Body of pancreas (tissue), 4 donors: ENCODE measurements around the gene HRH4. TPM values are rescaled to one million over a fixed set of nuclear protein-coding genes. Genes with fewer than 3 reads are reported as not detected.

Experiments used
- ATAC-seq: fragments of 150-250 bp; one replicate; pipeline ENCODE4 v1.9.1; 2016
- DNase-seq, 4 donors: peaks; one replicate each; pipeline ENCODE4 v3.0.0-alpha.2; 2019
- H3K27ac ChIP-seq, 4 donors: fragments of 200-600 bp; sonication (generic); 1 replicate in 3 of 4; 2 replicates in 1 of 4; pipeline versions ENCODE4 v1.5.1 to v1.6.1; 2016 to 2019; ENCODE audit warnings: mild to moderate bottlenecking in 1 of 4, mixed read lengths in 1 of 4, moderate library complexity in 1 of 4
- H3K27me3 ChIP-seq, 2 donors: fragments of 200-600 bp; sonication (generic); one replicate each; pipeline ENCODE4 v1.6.0; 2016; ENCODE audit warnings: mild to moderate bottlenecking in 1 of 2
- H3K36me3 ChIP-seq, 2 donors: fragments of 200-600 bp; sonication (generic); replicated peaks in 1 of 2; 2 replicates each; pipeline ENCODE4 v1.5.1; 2016; ENCODE audit warnings: low read depth in 2 of 2; ENCODE audit not compliant: insufficient read depth in 1 of 2
- H3K4me1 ChIP-seq: fragments of 200-600 bp; sonication (generic); one replicate; pipeline ENCODE4 v1.6.0; 2016
- H3K4me3 ChIP-seq, 2 donors: fragments of 200-600 bp; sonication (generic); 1 replicate in 1 of 2; 2 replicates in 1 of 2; pipeline ENCODE4 v1.5.1; 2016 to 2019
- H3K9me3 ChIP-seq, 3 donors: fragments of 200-600 bp; sonication (generic); 1 replicate in 2 of 3; 2 replicates in 1 of 3; pipeline ENCODE4 v1.5.1; 2016
- POLR2A ChIP-seq, 3 donors: fragments of 450-650 bp; IDR thresholded peaks; one replicate each; pipeline ENCODE4 v1.6.1; 2016; ENCODE audit warnings: antibody characterized with exemption in 3 of 3, mild to moderate bottlenecking in 2 of 3
- WGBS, 2 donors: methylation state at CpG; one replicate each; pipeline ENCODE4 v1.1.5; 2017; 5-methylcytosine and 5-hydroxymethylcytosine counted together
- intact Hi-C: fragments of 100-400 bp; cut with DNase I; formaldehyde crosslinking; loops from one replicate; pipeline ENCODE4 v1.15.1; 2023
- total RNA-seq, 2 donors: library from RNA; depleted of rRNA; stranded (reverse); fragments of >200 nt; gene quantifications; one replicate each; pipeline ENCODE4 v1.1.0, GENCODE V29; 2016
- TF ChIP-seq, protein P1 (sequence below), 7 experiments: fragments of 450-650 bp in 4 of 7; fragments of 200-600 bp in 3 of 7; sonication (generic) in 3 of 7; IDR thresholded peaks; one replicate each; pipeline ENCODE4 v1.5.1; 2016 to 2019; ENCODE audit warnings: antibody characterized with exemption in 7 of 7

HRH4 gene
- total RNA-seq, 2 donors from 2014 or later = not detected

DNA sequence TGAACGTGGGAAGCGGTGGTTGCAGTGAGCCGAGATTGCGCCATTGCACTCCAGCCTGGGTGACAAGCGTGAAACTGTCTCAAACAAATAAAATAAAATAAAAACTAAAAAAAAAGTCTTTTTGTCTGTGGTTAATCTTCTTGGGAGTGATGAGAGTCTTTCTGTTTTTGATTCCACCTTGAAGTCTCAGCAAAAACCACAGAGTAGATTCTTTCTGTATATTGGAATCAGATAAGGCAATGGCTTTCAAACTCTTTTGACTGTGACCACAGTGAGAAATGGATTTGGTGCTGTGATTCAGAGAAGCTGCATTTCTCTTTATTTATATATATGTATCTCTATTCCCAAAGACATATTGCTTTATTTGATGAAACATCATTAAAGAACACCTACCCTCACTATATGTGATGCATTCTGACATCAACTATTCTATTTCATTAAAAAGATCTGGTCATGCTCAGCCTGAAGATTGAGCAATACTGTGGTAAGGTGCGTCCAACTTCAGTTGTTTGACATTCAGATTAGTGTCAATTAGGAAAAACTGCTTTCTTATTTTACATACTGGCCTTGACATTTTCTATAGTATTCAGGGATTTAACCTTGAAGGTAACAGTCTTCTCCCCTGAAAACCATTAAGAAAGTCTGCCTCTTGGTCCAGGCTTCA, 15.6 kb downstream of the HRH4 start:
- Histone ChIP-seq H3K4me1 (no peaks in the 10 kb centered on the region), H3K27ac (no peak overlapping the region), H3K27me3 (no peaks in the 10 kb centered on the region), H3K36me3 (no peaks in the 10 kb centered on the region), H3K4me3 (no peak overlapping the region), H3K9me3 (no peaks in the 10 kb centered on the region)
- 71 to 87% methylated on average over 6 of the region's 6 CpGs for WGBS, 2 donors
- DNase-seq (no peak), ATAC-seq (no peak)
- intact Hi-C loops = no loop called here
- TF ChIP-seq, protein P1, sequence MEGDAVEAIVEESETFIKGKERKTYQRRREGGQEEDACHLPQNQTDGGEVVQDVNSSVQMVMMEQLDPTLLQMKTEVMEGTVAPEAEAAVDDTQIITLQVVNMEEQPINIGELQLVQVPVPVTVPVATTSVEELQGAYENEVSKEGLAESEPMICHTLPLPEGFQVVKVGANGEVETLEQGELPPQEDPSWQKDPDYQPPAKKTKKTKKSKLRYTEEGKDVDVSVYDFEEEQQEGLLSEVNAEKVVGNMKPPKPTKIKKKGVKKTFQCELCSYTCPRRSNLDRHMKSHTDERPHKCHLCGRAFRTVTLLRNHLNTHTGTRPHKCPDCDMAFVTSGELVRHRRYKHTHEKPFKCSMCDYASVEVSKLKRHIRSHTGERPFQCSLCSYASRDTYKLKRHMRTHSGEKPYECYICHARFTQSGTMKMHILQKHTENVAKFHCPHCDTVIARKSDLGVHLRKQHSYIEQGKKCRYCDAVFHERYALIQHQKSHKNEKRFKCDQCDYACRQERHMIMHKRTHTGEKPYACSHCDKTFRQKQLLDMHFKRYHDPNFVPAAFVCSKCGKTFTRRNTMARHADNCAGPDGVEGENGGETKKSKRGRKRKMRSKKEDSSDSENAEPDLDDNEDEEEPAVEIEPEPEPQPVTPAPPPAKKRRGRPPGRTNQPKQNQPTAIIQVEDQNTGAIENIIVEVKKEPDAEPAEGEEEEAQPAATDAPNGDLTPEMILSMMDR (IDR thresholded peaks at IDR 0.05) = no peak
- TF ChIP-seq POLR2A (IDR thresholded peaks at IDR 0.05) = no peak

- Histone ChIP-seq H3K4me3 (no peak overlapping the region), H3K36me3 (no peaks in the 10 kb centered on the region), H3K27ac (no peak overlapping the region), H3K9me3 (no peaks in the 10 kb centered on the region), H3K27me3 (no peaks in the 10 kb centered on the region), H3K4me1 (no peaks in the 10 kb centered on the region)
- intact Hi-C loops = no loop called here
- WGBS, 2 donors = 70 to 86% methylated on average over 7 of the region's 7 CpGs
- ATAC-seq = no peak
- no peak for DNase-seq
- TF ChIP-seq, protein P1 (IDR thresholded peaks at IDR 0.05) = no peak
- no peak for TF ChIP-seq POLR2A (IDR thresholded peaks at IDR 0.05)
These were observed 18.9 kb downstream of the HRH4 start for GRCh38 chr18:24479371-24479770.

GRCh38 chr18:24482821-24483220, 22.4 kb downstream of the HRH4 start:
- no peak overlapping the region for H3K27ac ChIP-seq
- no peak for TF ChIP-seq POLR2A (IDR thresholded peaks at IDR 0.05)
- TF ChIP-seq, protein P1 (IDR thresholded peaks at IDR 0.05) = no peak
- intact Hi-C loops = no loop called here
- no peaks in the 10 kb centered on the region for H3K27me3 ChIP-seq
- no peak for ATAC-seq
- H3K9me3 ChIP-seq = no peaks in the 10 kb centered on the region
- H3K4me3 ChIP-seq = no peak overlapping the region
- 72 to 80% methylated on average over 5 of the region's 5 CpGs for WGBS, 2 donors
- no peak for DNase-seq
- no peaks in the 10 kb centered on the region for H3K36me3 ChIP-seq
- H3K4me1 ChIP-seq = no peaks in the 10 kb centered on the region

GRCh38 chr18:24485681-24486080, 25.2 kb downstream of the HRH4 start:
- H3K27me3 ChIP-seq = no peaks in the 10 kb centered on the region
- no peak overlapping the region for H3K4me3 ChIP-seq
- intact Hi-C loops = no loop called here
- DNase-seq = no peak
- H3K9me3 ChIP-seq = no peaks in the 10 kb centered on the region
- H3K36me3 ChIP-seq = no peaks in the 10 kb centered on the region
- no peaks in the 10 kb centered on the region for H3K4me1 ChIP-seq
- no peak for ATAC-seq
- no peak for TF ChIP-seq POLR2A (IDR thresholded peaks at IDR 0.05)
- TF ChIP-seq, protein P1 (IDR thresholded peaks at IDR 0.05) = no peak
- no peak overlapping the region for H3K27ac ChIP-seq
- WGBS, 2 donors = 76 to 91% methylated on average over 3 of the region's 3 CpGs

DNA sequence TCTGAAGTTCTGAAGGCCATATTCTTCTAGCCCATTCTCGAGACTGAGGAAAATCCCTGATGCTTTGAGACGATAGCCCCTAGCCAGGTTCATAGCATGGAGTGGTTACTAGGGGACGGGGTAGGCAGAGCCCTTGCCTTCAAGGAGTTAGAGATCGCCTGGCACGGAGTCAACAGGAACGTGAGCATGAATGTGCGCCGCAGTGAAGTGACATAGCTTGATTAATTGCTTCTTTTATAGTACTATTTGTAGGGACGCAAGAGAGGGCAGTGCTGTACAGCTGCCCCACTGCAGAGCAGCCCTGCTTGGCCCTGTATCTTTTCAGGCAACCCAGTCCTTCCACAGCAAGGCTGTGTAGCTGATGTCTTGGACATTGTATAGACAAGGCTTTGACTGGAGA, 26.2 kb downstream of the HRH4 start:
- H3K4me1 ChIP-seq = no peaks in the 10 kb centered on the region
- WGBS, 2 donors = 33 to 35% methylated on average over 9 of the region's 9 CpGs
- no peak overlapping the region for H3K27ac ChIP-seq
- no peak overlapping the region for H3K4me3 ChIP-seq
- DNase-seq (no peak), ATAC-seq (no peak)
- no peak for TF ChIP-seq POLR2A (IDR thresholded peaks at IDR 0.05)
- TF ChIP-seq, protein P1 (IDR thresholded peaks at IDR 0.05) = no peak
- no peaks in the 10 kb centered on the region for H3K36me3 ChIP-seq
- H3K9me3 ChIP-seq = no peaks in the 10 kb centered on the region
- intact Hi-C loops = no loop called here
- H3K27me3 ChIP-seq = no peaks in the 10 kb centered on the region
